Tongue (tissue), 2 donors: Measurements from ENCODE around the gene ACVR1C. TPM values are rescaled to one million over a fixed set of nuclear protein-coding genes. Genes with fewer than 3 reads are reported as not detected.
"Not testable (repeated sequence)": the region's sequence is repeated elsewhere in the genome, so short reads cannot be mapped to it uniquely, and the experiment has no call there.

ENCODE experiments used
- DNase-seq: peaks from one replicate; pipeline ENCODE4 v3.0.0-alpha.2; 2015
- total RNA-seq: library from RNA; depleted of rRNA; stranded (reverse); fragments of >200 nt; gene quantifications from one replicate; pipeline ENCODE4 v1.2.3, GENCODE V29; 2014

The ACVR1C gene
- total RNA-seq, 1 donor from 2014 or later, result 0.10 TPM

GRCh38 chr2:157572725-157573124, 55.9 kb downstream of the ACVR1C start:
- no peak for DNase-seq

- DNase-seq, result not testable (repeated sequence)
These were observed 62.0 kb downstream of the ACVR1C start for GRCh38 chr2:157566623-157567022.

GRCh38 chr2:157566113-157566512, 62.6 kb downstream of the ACVR1C start:
- not testable (repeated sequence) for DNase-seq

GRCh38 chr2:157565550-157565949, 63.1 kb downstream of the ACVR1C start:
- no peak for DNase-seq

GRCh38 chr2:157559890-157560289, 68.8 kb downstream of the ACVR1C start:
- no peak for DNase-seq

- DNase-seq, result no peak
These were observed 69.2 kb downstream of the ACVR1C start for GRCh38 chr2:157559461-157559860.

- DNase-seq, result no peak
These were observed 69.6 kb downstream of the ACVR1C start for GRCh38 chr2:157559061-157559460.

- DNase-seq, result no peak
These were observed 70.9 kb downstream of the ACVR1C start for GRCh38 chr2:157557770-157558169.

- DNase-seq, result no peak
These were observed 88.6 kb downstream of the ACVR1C start for GRCh38 chr2:157540102-157540501.

- DNase-seq, result no peak
These were observed 90.6 kb downstream of the ACVR1C start for GRCh38 chr2:157538064-157538463.

- no peak for DNase-seq
These were observed 91.8 kb downstream of the ACVR1C start for GRCh38 chr2:157536815-157537214.

GRCh38 chr2:157528963-157529751, 99.5 kb downstream of the ACVR1C start:
- no peak for DNase-seq

GRCh38 chr2:157526070-157526469, 102.6 kb downstream of the ACVR1C start:
- DNase-seq, result no peak

- DNase-seq, result no peak
These were observed 105.1 kb downstream of the ACVR1C start for GRCh38 chr2:157523270-157524247.

GRCh38 chr2:157514966-157515365, 113.7 kb downstream of the ACVR1C start:
- not testable (repeated sequence) for DNase-seq

GRCh38 chr2:157509744-157510143, 118.9 kb downstream of the ACVR1C start:
- no peak for DNase-seq

GRCh38 chr2:157508676-157509075, 120.0 kb downstream of the ACVR1C start:
- DNase-seq, result no peak

- DNase-seq, result no peak
These were observed 122.1 kb downstream of the ACVR1C start for GRCh38 chr2:157506586-157506985.

GRCh38 chr2:157504623-157505022, 124.0 kb downstream of the ACVR1C start:
- no peak for DNase-seq

- DNase-seq, result no peak
These were observed 127.6 kb downstream of the ACVR1C start for GRCh38 chr2:157501026-157501425.

- DNase-seq, result no peak
These were observed 128.3 kb downstream of the ACVR1C start for GRCh38 chr2:157500334-157500733.

- DNase-seq, result no peak
These were observed 130.2 kb downstream of the ACVR1C start for GRCh38 chr2:157498483-157498882.
